RWPE1 (cell line): ENCODE data around the gene TSPAN11.

Experiments
- CTCF ChIA-PET: fragments of 350-600 bp; sonication (Branson Sonifier 250); formaldehyde crosslinking; extraction: SDS; loops from one replicate; lab custom pipeline; 2021; lab: Yijun Ruan, JAX
- POLR2A ChIA-PET: fragments of 400-600 bp; formaldehyde crosslinking; extraction: SDS; loops from one replicate; lab custom pipeline; 2020; ENCODE audit warnings: antibody characterized with exemption; ENCODE audit not compliant: low non-redundant PET; lab: Yijun Ruan, JAX
- DNase-seq: peaks from one replicate; pipeline ENCODE4 v3.0.0; 2012; ENCODE audit warnings: low spot score
- H3K27ac ChIP-seq: fragments of 450-650 bp; 2 replicates; pipeline ENCODE4 v1.5.1; 2017
- CTCF ChIP-seq: fragments of 450-650 bp; conservative IDR thresholded peaks from 2 replicates; pipeline ENCODE4 v1.5.1; 2017; ENCODE audit warnings: low read depth, mild to moderate bottlenecking

Gene TSPAN11

GRCh38 chr12:30968211-30968610, 41.7 kb downstream of the TSPAN11 start:
- CTCF ChIA-PET, result no interaction called here
- H3K27ac ChIP-seq, result no peak overlapping the region
- TF ChIP-seq CTCF, result no peak
- no peak for DNase-seq
- POLR2A ChIA-PET, result no interaction called here

DNA sequence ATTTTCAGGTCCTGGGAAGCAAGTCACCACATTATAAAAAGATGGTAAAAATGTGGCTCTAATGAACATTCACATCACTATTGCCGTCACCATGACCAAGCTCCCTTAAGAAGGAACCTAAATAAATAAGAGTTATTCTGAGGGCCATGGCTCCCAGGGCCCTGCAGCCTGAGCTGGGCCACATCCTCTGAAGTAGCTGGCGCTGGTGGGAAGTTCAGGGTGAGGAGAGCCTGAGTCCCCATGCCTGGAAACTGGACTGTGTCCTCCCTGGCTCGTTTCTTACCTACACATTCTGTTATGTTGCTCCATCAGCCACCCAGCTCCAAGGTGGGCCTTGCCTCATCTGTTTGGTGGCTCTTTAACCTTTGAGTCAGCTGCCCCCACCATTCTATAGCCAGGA, 42.5 kb downstream of the TSPAN11 start:
- no peak for TF ChIP-seq CTCF
- no peak for DNase-seq
- CTCF ChIA-PET, result interaction anchor here (1.1 kb wide), 1 partner anchor 122 kb away, joined by 3 read pairs; no protein-coding TSS in a partner anchor
- POLR2A ChIA-PET, result no interaction called here
- H3K27ac ChIP-seq, result no peak overlapping the region

DNA sequence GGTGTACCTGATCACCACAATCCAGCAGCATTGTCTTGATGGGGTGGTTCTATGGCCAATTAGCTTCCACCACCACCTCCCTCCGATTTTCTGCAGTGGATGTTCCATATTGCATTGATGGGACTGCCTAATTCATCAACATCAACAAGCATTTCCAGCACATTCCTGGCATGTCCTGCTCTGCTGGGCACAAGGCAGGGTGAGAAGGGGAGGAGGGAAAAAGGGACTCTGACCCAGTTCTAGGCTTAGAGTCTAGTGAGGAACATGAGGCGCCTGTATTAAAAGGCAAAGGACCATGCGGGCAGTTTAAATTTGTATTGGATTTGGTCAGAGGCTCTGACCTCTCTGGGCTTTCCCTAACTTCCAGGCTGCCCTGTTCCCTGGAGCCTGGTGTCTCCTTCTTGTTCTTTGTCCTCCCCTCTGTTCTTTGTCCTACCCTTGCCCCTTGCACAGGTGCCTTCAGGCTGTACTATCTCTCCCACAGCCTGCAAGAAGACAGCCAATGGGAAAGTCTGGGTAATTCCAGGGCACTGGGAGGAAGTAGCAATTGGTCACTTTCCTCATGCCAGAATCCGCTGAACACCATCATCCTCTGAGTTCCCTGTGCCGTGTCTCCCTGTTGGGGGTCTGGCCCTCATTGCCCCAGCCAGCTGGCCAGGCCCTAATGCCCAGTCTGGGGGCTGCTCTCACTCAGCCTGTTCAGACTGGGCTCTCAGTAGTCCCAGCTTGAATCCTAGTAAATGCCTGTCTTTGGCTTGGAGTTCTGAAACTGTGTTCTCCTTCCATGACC, 43.3 kb downstream of the TSPAN11 start:
- ChIA-PET CTCF (interaction anchor here (1.1 kb wide), 1 partner anchor 122 kb away, joined by 3 read pairs; no protein-coding TSS in a partner anchor), POLR2A (no interaction called here)
- TF ChIP-seq CTCF, result no peak
- no peak overlapping the region for H3K27ac ChIP-seq
- DNase-seq, result no peak

DNA sequence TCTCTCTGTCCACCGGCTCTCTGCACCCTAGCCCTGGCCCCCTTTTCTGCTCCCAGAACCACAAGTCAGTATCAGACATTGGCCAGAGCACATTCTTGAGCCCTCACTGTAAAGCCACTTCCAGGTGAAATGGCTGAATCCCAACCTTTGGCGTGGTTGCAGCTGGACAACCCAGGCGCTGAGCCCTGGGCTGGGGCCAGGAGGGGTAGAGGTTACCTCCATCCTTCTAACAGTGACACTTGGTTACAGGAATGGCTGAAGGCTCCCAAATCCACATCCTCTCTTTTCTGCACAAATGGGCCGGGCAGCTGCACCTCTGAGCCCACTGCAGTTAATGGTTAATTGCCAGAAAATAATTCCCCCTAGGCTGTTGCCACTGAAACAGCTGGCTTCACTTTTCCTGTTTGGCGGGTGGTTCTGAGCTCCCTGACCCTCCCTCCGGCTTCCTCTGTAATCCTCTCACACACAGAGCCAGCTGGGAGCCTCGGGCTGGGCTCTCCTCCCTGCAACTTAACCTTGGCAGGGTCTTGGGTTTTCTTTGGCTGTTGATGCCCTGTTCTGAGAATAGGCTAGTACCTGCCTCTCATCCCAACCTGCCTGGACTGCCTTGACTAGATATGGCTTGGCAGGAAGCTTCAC, 44.1 kb downstream of the TSPAN11 start:
- no peak for TF ChIP-seq CTCF
- CTCF ChIA-PET, result interaction anchor here (0.6 to 0.7 kb wide), 2 partner anchors 116 to 311 kb away, joined by 3 to 4 read pairs; no protein-coding TSS in a partner anchor
- POLR2A ChIA-PET, result no interaction called here
- H3K27ac ChIP-seq, result no peak overlapping the region
- DNase-seq, result no peak

- H3K27ac ChIP-seq, result no peak overlapping the region
- CTCF ChIA-PET, result interaction anchor here (0.5 to 1.0 kb wide), 2 partner anchors 14 to 127 kb away, joined by 3 to 6 read pairs; no protein-coding TSS in a partner anchor
- POLR2A ChIA-PET, result no interaction called here
- no peak for DNase-seq
- no peak for TF ChIP-seq CTCF
Measured at GRCh38 chr12:30972035-30972434, 45.5 kb downstream of the TSPAN11 start.

GRCh38 chr12:30973175-30973574, 46.6 kb downstream of the TSPAN11 start:
- ChIA-PET CTCF (no interaction called here), POLR2A (no interaction called here)
- no peak for TF ChIP-seq CTCF
- no peak overlapping the region for H3K27ac ChIP-seq
- DNase-seq, result no peak
